ENCODE measurements around the gene TMEM138. TPM values are rescaled to one million over a fixed set of nuclear protein-coding genes. Genes with fewer than 3 reads are reported as not detected.

The TMEM138 gene
- total RNA-seq = 21.4 and 22.5 TPM in 2 replicates

DNA sequence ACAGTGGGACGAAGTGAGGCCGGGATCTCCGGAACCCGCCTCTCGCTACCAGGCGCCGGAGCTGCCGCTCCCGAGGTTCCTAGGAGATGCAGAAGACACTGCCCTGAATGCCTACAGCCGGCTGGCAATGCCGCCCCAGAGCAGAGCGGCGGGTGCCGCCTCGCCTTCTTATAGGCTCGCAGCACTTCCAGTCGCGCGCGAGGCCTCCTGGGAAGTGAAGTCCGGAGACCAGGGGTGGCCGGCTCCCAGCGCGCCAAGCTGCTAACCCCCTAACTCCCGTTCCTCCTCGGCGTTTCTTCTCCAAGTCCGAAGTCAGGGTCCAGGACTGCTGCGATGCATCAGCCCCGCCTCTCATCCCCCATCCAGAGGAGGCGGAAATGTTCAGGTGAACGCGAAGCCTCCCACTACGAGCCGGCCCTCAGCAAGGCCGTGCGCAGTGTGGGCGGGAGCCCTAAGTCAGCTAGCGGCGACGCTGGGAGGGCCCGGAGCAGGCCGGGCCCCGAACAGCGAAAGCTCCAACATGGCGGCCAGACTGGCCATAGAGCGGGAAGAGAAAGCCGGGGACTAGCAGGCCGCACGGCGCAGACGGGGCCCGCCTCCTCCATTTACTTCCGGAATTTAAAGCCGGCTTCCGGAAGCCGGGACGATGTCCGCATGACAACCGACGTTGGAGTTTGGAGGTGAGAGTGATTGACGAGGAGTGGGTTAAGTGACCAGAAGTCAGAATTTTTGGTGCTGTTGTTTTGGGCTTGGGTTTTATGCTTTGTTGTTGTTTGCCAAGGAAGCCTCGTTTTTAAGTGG, at the start of gene TMEM138, which contains the start of gene CYB561A3:
Gene TMEM138, plus strand, starts transcription at position 634 of the 801 bp plus-strand sequence. CDS start 2,017 bp downstream, outside the sequence.
Gene CYB561A3, minus strand, starts transcription at position 142 of the 801 bp plus-strand sequence. CDS start 5,169 bp downstream, outside the sequence.

GRCh38 chr11:61332797-61333549, 29.2 kb upstream of the TMEM138 start, which contains the start of the genes DDB1 and TKFC:
DDB1 (minus strand) TSS chr11:61333105; CDS start chr11:61332968, 137 bp downstream.
TKFC (plus strand) TSS chr11:61333228; CDS start chr11:61334729, 1,501 bp downstream.

Other genes starting within 250 kb of the TMEM138 start
- 15.3 and 19.2 TPM in 2 replicates for gene VPS37C, start 200.9 kb upstream of the TMEM138 start, total RNA-seq
- not detected in 2 replicates for gene PGA3, start 158.9 kb upstream of the TMEM138 start, total RNA-seq
- gene PGA4, start 140.0 kb upstream of the TMEM138 start, total RNA-seq = not detected in 2 replicates
- gene PGA5, start 121.2 kb upstream of the TMEM138 start, total RNA-seq = not detected in 2 replicates
- 3.8 and 6.4 TPM in 2 replicates for gene VWCE, start 67.1 kb upstream of the TMEM138 start, total RNA-seq
- gene DDB1, start 29.3 kb upstream of the TMEM138 start, total RNA-seq = 233 and 251 TPM in 2 replicates
- 14.9 and 23.0 TPM in 2 replicates for gene TKFC, start 29.1 kb upstream of the TMEM138 start, total RNA-seq
- gene CYB561A3, start 492 bp upstream of the TMEM138 start, total RNA-seq = 31.1 and 37.2 TPM in 2 replicates
- 10.3 and 11.3 TPM in 2 replicates for gene TMEM216, start 30.2 kb downstream of the TMEM138 start, total RNA-seq
- gene CPSF7, start 67.6 kb downstream of the TMEM138 start, total RNA-seq = 33.4 and 39.3 TPM in 2 replicates
- gene SDHAF2, start 67.8 kb downstream of the TMEM138 start, total RNA-seq = 51.5 and 60.1 TPM in 2 replicates
- gene LRRC10B, start 146.4 kb downstream of the TMEM138 start, total RNA-seq = not detected in 2 replicates
- gene SYT7, start 218.7 kb downstream of the TMEM138 start, total RNA-seq = 0.13 and 0.36 TPM in 2 replicates